Coronary artery (tissue), 2 donors: Measurements from ENCODE around the gene FAM228B.
"Not testable (repeated sequence)": the region's sequence is repeated elsewhere in the genome, so short reads cannot be mapped to it uniquely, and the experiment has no call there.

Experiments
- DNase-seq: peaks from one replicate; pipeline ENCODE4 v3.0.0-alpha.2; 2017; ENCODE audit warnings: low spot score
- H3K27ac ChIP-seq, 2 donors: fragments of 200-600 bp; sonication (generic); one replicate each; pipeline ENCODE4 v1.5.1; 2016 to 2019
- H3K4me3 ChIP-seq: fragments of 200-600 bp; sonication (generic); 2 replicates; pipeline ENCODE4 v1.5.1; 2016; ENCODE audit warnings: mild to moderate bottlenecking, moderate library complexity
- TF ChIP-seq, protein P1 (sequence below): fragments of 200-600 bp; sonication (generic); IDR thresholded peaks from one replicate; pipeline ENCODE4 v1.5.1; 2019; ENCODE audit warnings: antibody characterized with exemption

Gene FAM228B

DNA sequence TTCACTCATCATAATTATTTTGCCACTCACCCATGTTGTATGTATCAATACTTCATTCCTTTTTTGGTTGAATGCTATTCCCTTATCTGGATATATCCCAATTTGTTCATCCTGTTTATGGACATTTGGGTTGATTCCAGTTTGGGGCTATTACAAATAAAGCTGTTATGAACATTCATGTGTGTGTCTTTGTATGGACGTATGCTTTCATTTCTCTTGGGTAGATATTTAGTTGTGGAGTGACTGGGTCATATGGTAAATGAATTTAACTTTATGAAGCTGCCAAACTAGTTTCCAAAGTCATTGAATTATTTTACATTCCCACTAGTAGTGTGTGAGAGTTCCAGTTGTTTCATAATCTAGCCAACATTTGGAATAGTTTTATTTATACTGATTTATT lies 2.7 kb downstream of the FAM228B start:
- Histone ChIP-seq H3K27ac (no peak overlapping the region), H3K4me3 (no peak overlapping the region)
- TF ChIP-seq, protein P1, sequence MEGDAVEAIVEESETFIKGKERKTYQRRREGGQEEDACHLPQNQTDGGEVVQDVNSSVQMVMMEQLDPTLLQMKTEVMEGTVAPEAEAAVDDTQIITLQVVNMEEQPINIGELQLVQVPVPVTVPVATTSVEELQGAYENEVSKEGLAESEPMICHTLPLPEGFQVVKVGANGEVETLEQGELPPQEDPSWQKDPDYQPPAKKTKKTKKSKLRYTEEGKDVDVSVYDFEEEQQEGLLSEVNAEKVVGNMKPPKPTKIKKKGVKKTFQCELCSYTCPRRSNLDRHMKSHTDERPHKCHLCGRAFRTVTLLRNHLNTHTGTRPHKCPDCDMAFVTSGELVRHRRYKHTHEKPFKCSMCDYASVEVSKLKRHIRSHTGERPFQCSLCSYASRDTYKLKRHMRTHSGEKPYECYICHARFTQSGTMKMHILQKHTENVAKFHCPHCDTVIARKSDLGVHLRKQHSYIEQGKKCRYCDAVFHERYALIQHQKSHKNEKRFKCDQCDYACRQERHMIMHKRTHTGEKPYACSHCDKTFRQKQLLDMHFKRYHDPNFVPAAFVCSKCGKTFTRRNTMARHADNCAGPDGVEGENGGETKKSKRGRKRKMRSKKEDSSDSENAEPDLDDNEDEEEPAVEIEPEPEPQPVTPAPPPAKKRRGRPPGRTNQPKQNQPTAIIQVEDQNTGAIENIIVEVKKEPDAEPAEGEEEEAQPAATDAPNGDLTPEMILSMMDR: no peak
- DNase-seq: no peak

DNA sequence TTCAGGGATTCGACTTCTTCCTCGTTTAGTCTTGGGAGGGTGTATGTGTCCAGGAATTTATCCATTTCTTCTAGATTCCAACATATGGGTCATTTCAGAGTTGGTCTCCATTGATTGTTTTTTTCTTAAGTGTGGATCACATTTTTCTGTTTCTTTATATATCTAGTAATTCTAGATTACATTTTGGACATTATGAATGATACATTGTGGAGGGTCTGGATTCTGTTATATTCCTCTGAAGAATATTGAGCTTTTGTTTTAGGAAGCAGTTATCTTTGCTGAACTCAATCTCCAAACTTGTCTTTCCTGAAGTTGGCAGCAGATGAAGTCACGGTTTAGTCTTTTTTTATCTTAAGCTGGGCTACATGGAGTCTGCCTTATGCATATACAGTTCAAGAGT lies 9.3 kb downstream of the FAM228B start:
- no peak overlapping the region for H3K27ac ChIP-seq
- DNase-seq: no peak
- H3K4me3 ChIP-seq: no peak overlapping the region
- TF ChIP-seq, protein P1: no peak

DNA sequence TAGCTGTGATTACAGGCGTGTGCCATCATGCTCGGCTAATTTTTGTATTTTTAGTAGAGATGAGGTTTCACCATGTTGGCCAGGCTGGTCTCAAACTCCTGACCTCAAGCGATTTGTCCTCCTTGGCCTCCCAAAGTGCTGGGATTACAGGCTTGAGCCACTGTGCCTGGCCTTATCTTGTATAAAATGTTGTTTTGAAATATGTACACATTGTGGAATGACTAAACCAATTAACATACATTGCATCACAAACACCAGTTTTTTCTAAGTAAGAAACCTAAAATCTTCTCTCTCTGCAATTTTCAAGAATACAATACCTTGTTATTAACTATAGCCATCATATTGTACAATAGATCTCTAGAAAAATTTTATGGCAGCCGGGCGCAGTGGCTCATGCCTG lies 17.0 kb downstream of the FAM228B start:
- H3K27ac ChIP-seq, DNase-seq, H3K4me3 ChIP-seq: not testable (repeated sequence)

DNA sequence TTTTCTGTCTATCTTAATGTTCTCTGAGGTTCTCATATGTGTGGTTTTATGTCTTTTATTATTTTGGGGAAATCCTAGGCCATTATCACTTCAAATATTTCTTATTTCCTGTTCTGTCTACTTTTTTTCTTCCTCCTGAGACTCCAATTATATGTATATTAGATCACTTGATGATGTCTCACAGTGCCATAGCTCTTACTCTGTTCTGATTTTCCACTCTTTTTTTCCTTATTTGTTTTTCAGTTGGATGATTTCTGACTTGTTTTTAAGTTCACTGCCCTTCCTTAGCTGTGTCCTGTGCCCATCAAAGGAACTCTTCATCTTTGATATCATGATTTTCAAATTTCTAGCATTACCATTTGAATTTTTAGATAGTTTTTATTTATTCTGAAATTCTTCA lies 24.1 kb downstream of the FAM228B start:
- TF ChIP-seq, protein P1: no peak
- DNase-seq: no peak
- no peak overlapping the region for H3K4me3 ChIP-seq
- H3K27ac ChIP-seq: no peak overlapping the region

DNA sequence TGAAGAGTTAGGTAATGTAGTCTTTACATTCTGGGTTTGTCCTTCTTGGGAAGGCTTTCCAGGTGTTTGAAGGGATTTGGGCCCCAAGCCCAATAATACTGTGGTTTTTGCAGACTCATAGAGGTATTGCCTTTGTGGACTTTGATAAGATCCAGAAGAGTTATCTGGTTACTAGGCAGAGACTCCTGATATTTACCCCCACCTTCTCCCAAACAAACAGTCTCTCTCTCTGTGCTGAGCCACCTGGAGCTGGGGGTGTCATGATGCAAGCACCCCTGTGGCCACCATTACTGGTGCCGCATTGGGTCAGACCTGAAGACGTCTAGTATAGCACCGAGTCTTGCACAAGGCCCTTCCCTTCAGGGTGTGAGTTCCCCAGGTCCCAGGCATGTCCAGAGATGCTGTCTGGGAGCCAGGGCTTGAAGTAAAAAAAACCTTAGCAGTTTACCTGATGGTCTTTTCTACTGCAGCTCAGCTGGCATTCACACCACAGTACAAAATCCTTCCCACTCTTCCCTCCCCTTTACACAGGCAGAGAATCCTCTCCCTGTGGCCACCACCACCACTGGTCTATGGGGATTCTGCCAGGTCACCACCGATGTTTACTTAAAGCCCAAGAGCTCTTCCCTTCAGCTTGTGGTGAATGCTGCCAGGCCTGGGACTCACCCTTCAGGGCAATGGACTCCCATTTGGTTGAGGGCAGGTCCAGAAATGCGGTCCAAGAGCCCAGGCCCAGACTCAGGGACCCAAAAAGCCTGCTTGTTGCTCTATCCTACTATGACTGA lies 29.3 kb downstream of the FAM228B start:
- H3K4me3 ChIP-seq: no peak overlapping the region
- no peak for DNase-seq
- no peak overlapping the region for H3K27ac ChIP-seq
- TF ChIP-seq, protein P1: no peak

DNA sequence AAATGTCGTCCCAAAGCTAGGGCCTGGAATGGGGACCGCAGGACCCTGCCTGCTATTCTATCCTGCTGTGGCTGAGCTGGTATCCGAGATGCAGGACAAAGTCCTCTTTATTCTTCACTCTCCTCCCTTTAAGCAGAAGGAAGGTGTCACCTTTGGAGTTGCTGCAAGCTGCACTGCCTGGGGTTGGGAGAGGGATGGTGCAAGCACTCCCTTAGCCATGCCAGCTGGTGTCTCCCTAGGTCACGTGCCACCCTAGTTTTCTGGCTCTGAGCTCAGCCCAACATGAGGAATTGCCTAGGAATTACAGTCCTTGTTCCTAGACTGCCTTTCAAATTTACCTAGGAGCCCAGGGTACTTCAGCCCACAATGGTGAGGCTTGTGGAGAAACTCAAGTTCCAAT lies 30.2 kb downstream of the FAM228B start:
- Histone ChIP-seq H3K4me3 (no peak overlapping the region), H3K27ac (no peak overlapping the region)
- no peak for DNase-seq
- TF ChIP-seq, protein P1: no peak

DNA sequence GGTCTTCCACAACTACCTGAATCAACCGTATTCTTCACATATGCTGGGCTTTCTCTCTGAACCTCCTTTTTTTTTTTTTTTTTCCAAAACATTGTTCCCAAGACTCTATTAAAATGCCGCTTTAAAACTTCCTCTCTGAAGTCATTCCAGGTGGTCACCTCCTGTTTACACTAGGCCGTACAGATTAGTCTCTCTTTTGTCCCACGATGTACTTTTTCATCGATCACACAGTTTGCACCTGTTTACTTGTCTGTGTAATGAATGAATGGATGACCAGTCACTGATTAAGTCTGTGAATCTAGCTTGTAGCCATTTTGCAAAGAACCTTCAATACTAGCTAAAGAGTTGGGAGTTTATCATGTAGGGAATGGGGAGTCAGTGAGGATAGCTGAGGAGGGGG lies 34.9 kb downstream of the FAM228B start:
- TF ChIP-seq, protein P1: no peak
- no peak overlapping the region for H3K4me3 ChIP-seq
- no peak for DNase-seq
- no peak overlapping the region for H3K27ac ChIP-seq
